HG03439 (cell line): ENCODE data around the gene MDFI.
"Not testable (repeated sequence)": the region's sequence is repeated elsewhere in the genome, so short reads cannot be mapped to it uniquely, and the experiment has no call there.

Experiments used
- ATAC-seq: cut with Tn5 transposase; IDR thresholded peaks from one replicate; pipeline ENCODE4 v1.9.1; 2021; ENCODE audit warnings: mild to moderate bottlenecking, moderate library complexity; ENCODE audit not compliant: unreplicated experiment

The MDFI gene

GRCh38 chr6:41602422-41602743 is 35.9 kb upstream of the MDFI start:
- ATAC-seq, result no peak

DNA sequence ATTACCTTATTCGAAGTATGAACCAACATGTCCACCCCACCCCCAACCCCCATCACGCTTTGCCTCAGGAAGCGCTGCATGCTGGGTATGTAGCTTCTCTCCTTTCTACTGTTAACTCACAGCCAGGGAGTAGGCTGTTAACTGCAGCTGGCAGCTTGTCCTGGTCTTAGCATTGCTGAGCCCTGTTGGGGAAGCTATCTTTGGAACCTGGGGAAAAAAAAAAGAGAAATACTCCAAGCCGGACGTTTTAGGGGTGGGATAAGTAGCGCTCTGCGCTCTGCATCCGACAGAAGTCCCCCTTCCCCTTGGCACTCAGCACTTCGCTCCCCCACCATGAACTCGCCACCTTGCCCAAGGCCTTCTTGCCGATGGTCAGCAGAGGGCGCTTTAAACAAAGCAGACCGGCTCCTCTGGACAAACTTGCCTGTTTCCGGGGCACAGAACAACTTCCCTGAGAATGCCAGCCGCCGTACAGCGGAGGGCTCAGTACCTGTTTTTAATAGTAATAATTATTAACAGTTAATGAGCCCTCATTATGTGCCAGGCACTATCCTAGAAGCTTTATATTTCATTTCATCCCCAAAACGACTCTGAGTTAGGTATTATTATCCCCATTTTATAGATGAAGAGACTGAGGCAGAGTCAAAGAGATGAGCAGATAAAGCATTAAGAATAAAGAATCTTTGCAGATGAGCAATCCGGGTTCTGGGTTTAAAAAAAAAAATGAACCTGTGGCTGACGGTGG is 35.2 kb upstream of the MDFI start:
- no peak for ATAC-seq

DNA sequence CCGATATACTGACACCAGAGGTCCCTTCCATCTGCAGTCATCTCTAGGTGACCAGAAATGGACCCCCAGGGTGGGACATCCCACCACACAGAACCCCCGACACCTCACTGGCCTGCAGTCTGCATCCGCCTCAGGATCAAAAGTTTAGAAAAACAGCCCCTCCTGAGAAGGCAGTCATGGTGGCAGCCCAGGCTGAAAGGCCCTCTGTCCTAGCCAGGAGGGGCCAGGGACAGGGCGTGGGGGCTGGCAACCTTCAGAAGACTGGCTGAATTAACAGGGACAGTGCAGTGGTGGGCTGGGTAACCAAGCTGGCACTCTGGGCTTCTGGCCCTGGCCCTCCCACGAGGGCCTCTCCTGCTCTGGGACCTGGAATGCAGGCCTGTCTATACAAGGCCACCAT is 34.3 kb upstream of the MDFI start:
- ATAC-seq, result no peak

DNA sequence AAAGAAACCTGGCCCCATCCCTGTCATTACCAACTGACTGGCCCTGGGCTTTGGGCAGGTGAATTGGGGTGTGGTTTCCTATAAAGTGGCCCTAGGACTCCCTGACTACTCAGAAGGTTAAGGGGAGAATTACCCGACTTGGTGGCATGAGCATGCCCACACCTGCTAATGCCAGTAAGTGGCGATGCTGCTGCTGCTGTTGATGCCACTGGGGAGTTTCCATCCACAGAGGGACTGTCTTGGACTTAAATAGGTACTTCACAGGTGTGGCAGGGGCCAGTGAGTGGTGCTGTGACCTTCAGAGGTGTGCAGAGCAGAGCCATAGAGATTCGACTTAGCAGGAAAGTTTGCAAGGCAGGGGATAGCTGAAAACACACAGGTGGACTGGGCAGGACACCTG is 32.6 kb upstream of the MDFI start:
- no peak for ATAC-seq

DNA sequence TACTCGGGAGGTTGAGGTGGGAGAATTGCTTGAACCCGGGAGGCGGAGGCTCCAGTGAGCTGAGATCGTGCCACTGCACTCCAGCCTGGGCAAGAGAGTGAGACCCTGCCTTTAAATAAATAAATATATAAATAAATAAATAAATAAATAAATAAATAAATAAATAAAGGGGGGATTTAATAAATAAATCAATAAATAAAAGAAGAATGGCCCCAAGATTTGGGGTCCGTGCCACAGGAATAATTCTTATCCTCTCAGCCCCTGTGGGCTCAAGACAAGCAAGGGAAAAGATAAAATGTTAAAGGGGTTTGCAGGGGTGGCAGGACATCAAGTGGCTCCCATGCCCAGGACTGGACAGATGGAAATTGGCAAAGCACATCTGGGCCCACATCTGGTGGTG is 31.2 kb upstream of the MDFI start:
- no peak for ATAC-seq

GRCh38 chr6:41607736-41608135 is 30.5 kb upstream of the MDFI start:
- no peak for ATAC-seq

DNA sequence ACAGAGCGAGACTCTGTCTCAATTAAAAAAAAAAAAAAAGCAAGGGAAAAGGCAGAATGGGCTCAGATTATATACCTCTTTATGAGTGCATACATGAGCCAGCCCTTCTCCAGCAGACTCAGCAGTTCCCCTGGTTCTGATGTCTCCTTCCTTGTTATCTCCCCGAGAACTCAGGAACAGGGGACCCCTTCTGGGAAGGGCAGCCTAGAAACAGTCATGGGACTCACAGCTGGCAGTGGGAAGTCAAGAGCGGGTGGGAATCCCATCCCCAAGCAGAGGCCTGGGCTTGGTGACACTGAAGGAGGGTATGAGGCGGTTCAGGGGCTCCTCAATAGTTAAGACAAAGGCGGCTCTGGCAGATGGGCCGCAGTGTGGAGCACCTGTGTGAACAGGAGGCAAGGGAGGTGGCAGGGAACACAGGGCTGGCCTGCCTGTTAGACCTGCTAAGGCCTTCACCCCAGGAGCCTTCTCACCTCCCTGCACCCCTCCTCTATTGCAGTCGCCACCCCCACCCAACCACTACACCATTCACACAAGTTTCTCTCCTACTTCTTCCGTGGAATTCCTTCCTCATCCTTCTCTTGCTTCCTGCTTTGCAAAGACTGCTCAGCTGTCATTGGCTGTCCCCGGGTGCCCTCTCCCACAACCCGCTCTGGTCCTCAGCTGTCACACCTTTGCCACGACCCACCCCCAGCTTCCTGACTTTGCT is 29.7 kb upstream of the MDFI start:
- no peak for ATAC-seq

DNA sequence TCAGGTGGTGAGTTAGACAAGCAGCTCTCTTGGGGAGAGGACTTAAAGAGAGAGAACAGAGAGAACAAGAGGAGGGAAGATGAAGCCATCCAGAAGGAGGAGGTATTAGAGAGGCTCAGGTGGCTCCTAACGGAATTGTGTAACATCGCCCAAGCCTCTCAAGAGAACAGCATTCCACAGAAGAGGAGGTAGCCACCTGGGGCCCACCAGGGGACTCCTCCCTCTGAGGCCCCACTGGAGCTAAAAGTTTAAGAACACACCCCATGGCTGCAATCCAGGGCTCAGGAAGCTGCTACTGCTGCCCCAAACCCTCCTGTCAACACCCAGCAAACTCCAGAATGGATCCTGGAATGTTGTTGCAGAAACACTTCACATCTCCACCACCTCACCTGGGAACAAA is 23.6 kb upstream of the MDFI start:
- no peak for ATAC-seq

GRCh38 chr6:41615311-41615710 is 23.0 kb upstream of the MDFI start:
- no peak for ATAC-seq

GRCh38 chr6:41618598-41618997 is 19.7 kb upstream of the MDFI start:
- no peak for ATAC-seq

DNA sequence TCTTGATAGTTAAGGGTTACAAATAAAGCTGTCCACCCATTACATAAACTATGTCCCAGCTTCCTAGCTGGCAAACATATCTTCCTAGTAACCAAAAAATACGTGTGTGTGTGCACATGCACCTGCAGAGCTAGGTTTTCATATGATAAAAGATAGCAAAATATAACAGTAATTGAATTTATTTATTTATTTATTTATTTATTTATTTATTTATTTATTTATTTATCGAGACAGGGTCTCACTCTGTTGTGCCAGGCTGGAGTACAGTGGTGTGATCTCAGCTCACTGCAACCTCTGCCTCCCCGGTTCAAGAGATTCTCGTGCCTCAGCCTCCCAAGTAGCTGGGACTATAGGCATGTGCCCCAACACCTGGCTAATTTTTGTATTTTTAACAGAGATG is 19.1 kb upstream of the MDFI start:
- ATAC-seq, result not testable (repeated sequence)

DNA sequence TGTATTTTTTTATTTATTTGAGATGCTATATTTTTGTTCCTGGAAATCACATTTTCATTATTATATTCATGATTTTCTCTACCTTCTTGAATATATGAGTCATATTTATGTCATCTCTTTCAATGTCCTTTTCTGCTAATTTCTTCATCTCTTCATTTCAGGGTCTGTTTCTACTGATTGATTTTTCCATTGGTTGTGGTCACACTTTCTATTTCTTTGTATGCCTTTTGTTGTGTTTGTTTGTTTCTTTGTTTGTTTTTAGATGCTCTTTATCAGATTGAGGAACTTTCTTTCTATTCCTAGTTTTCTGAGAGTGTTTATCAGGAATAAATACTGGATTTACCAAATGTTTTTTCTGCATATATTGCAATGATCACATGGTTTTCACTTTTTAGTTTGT is 16.9 kb upstream of the MDFI start:
- ATAC-seq, result no peak

DNA sequence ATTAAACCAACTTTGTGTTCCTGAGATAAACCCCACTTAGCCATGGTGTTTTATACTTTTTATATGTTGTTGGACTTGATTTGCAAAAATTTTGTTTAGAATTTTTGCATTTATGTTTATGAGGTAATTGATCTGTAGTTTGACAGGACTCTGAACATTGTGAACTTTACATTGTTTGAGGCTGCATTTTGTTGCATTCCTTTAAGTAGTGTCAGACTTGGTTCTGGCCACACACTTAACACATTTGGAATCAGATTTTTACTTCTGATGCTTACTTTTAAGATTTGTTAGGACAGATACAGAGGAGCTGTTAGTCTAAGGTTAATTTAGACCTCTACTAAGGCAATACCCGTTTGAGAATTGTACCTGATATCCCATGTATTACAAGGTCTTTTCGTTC is 16.5 kb upstream of the MDFI start:
- no peak for ATAC-seq

GRCh38 chr6:41622206-41622988 is 15.9 kb upstream of the MDFI start:
- ATAC-seq, result no peak

- ATAC-seq, result no peak
These were observed 14.9 kb upstream of the MDFI start for GRCh38 chr6:41623330-41623729.

DNA sequence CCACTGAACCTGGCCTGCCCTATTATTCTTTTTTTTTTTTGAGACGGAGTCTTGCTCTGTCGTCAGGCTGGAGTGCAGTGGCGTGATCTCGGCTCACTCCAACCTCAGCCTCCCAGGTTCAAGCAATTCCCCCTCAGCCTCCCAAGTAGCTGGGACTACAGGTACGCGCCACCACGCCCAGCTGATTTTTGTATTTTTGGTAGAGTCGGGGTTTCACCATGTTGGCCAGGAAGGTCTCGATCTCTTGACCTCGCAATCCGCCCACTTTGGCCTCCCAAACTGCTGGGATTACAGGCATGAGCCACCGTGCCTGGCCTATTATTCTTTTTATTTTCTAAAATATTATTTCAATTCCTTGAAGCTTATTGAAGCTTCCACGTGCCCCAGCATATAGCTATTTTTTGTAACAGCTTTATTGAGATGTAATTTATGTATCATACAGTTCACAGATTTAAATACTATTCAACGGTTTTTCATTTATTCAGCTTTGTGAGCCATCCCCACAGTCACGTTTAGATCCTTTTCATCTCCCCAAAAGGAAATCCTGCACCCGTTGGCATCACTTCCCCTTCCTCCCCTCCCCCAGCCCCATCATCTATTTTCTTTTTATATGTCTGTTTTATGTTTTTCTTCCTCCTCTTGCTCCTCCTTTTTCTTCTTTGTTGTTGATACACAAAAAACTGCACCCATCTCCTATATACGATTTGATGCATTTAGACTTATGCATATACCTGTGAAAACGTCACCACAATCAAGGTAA is 13.5 kb upstream of the MDFI start:
- ATAC-seq, result no peak

- ATAC-seq, result no peak
These were observed 12.8 kb upstream of the MDFI start for GRCh38 chr6:41625442-41625841.

- ATAC-seq, result no peak
These were observed 12.2 kb upstream of the MDFI start for GRCh38 chr6:41626022-41626421.

DNA sequence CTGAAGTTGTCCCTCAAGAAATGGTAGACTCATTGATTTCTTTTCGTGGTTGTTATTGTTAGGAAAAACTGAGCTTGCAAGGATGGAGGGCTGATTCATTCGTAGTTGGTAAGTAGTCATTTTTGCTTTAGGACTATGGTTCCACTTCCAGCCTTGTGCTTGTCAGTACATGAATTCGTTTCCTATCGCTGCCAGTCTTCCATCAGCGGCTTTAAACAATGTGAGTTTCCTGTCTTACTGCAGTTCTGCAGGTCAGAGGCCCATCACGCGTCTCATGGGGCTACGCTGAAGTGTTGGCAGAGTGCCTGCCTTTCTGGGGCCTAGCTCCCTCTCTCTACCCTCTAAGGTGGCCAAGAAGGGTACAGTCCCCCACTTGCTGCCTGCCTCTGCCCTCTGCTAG is 11.4 kb upstream of the MDFI start:
- no peak for ATAC-seq

DNA sequence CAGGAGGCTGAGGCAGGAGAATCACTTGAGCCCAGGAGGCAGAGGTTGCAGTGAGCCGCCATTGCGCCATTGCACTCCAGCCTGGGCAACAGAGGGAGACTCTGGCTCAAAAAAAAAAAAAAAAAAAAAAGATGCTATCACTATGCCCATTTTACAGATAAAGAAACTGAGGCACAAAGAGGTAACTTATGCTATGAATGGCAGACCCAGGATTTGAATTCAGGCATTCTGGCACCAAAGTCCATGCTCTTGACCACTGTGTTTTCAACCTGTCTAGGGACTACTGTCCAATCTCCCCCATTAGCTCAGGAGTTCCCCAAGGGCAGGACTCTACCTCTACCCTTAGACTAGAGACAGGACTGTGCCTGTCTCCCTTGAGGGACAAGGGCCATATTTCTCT is 9.1 kb upstream of the MDFI start:
- ATAC-seq, result no peak

DNA sequence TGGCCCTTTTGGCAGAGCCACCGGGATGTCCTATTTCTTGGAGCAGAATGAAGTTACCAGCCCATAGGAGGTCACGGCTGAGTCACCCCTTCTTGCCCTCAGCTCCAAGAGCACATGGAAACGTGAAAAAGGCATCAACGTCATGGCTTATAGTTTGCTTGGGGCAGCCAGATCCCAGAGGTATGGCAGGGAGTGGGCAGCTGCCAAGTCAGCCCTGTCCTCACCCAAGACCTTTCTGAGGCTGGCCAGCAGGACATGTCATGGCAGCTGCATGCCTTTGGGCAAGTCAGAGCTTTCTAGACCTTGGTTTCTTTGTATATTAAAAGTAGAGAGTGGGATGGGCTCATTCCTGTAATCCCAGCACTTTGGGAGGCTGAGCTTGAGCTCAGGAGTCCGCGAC is 8.2 kb upstream of the MDFI start:
- ATAC-seq, result no peak
